Measurements from ENCODE around the gene PGLYRP3.
A peak's percentile ranks its signal among the peaks of the same experiment; 100 is the strongest.

Gene PGLYRP3

DNA sequence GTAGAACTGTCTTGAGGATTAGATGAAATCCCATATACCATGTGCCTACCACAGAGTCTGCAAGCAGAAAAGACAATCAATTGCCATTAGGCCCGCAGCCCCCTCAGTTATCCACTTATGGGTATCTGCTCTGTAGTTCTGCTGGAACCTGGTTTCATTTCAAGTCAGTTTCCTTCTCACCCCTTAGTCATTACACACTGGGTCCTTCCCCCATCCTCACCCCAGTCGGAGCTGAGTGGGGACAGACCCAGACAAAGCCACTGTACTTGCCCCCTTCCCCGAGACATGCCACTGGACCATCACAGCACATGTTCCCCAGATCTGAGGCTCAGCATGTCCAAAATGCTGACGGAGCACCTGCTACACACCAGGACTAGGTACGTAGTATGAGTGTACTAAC is 21.2 kb downstream of the PGLYRP3 start:
- TF ChIP-seq, protein P1, sequence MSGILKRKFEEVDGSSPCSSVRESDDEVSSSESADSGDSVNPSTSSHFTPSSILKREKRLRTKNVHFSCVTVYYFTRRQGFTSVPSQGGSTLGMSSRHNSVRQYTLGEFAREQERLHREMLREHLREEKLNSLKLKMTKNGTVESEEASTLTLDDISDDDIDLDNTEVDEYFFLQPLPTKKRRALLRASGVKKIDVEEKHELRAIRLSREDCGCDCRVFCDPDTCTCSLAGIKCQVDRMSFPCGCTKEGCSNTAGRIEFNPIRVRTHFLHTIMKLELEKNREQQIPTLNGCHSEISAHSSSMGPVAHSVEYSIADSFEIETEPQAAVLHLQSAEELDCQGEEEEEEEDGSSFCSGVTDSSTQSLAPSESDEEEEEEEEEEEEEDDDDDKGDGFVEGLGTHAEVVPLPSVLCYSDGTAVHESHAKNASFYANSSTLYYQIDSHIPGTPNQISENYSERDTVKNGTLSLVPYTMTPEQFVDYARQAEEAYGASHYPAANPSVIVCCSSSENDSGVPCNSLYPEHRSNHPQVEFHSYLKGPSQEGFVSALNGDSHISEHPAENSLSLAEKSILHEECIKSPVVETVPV (CRISPR knock-in tag; IDR thresholded peaks at IDR 0.05) = no peak
- no peak for TF ChIP-seq BACH2 (CRISPR knock-in tag; IDR thresholded peaks at IDR 0.05; ENCODE audit: borderline replicate concordance)
- TF ChIP-seq ZC3H10 (CRISPR knock-in tag; IDR thresholded peaks at IDR 0.05) = no peak
- TF ChIP-seq TCF4 (CRISPR knock-in tag; IDR thresholded peaks at IDR 0.05; ENCODE audit: borderline replicate concordance) = no peak
- no peak for TF ChIP-seq ZFP30 (CRISPR knock-in tag; IDR thresholded peaks at IDR 0.05)
- no peak for TF ChIP-seq GLIS3 (CRISPR knock-in tag; IDR thresholded peaks at IDR 0.05)
- TF ChIP-seq ZNF8 (CRISPR knock-in tag; IDR thresholded peaks at IDR 0.05) = no peak
- TF ChIP-seq SNAI2 (CRISPR knock-in tag; IDR thresholded peaks at IDR 0.05) = no peak
- no peak for TF ChIP-seq ZNF565 (CRISPR knock-in tag; conservative IDR thresholded peaks at IDR 0.05; ENCODE audit: low read depth)
- TF ChIP-seq PPARA (CRISPR knock-in tag; IDR thresholded peaks at IDR 0.05; ENCODE audit: borderline replicate concordance) = no peak
- no peak for TF ChIP-seq ARNTL (CRISPR knock-in tag; IDR thresholded peaks at IDR 0.05; ENCODE audit: borderline replicate concordance, low read depth)
- TF ChIP-seq ISL1 (CRISPR knock-in tag; IDR thresholded peaks at IDR 0.05) = no peak
- TF ChIP-seq TOX (CRISPR knock-in tag; IDR thresholded peaks at IDR 0.05; ENCODE audit: borderline replicate concordance) = no peak
- no peak for ATAC-seq

DNA sequence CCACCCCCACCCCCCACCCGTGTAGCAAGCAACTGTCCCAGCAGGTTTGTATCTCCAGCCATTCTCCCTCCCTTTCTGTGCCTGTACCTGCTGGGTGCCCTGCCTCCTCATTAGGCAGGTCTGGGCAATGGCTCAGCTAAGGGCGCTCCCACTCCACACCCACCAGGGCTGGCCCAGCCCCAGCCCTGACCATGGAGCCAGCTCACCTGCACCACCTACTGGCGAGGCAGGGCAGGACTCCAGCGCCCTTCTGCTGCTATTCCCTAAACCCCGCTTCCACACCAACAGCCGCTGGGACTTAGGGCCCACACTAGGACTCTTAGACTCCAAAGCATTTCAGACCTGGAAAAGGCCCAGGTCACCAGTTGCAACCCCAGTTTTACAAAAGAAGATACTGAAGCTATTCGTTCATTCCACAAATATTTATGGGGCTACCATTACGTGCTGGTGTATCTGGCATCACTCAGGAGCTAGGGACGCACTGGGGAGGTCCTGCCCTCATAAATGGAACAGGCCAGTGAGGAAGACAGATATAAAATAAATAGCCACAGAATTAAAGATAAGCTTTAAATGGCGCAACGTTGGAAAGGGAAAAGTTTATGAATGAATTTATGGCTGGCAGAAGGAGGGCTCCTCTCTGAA is 24.0 kb downstream of the PGLYRP3 start:
- no peak for TF ChIP-seq ZFP3 (CRISPR knock-in tag; IDR thresholded peaks at IDR 0.05)
- no peak for TF ChIP-seq ESRRG (CRISPR knock-in tag; IDR thresholded peaks at IDR 0.05)
- TF ChIP-seq ZNF8 (CRISPR knock-in tag; IDR thresholded peaks at IDR 0.05) = no peak
- TF ChIP-seq SNAI2 (CRISPR knock-in tag; IDR thresholded peaks at IDR 0.05) = no peak
- no peak for TF ChIP-seq PPARA (CRISPR knock-in tag; IDR thresholded peaks at IDR 0.05; ENCODE audit: borderline replicate concordance)
- TF ChIP-seq CSDC2 (CRISPR knock-in tag; IDR thresholded peaks at IDR 0.05) = no peak
- TF ChIP-seq ARNTL (CRISPR knock-in tag; IDR thresholded peaks at IDR 0.05; ENCODE audit: borderline replicate concordance, low read depth) = no peak
- TF ChIP-seq ZNF70 (CRISPR knock-in tag; IDR thresholded peaks at IDR 0.05) = no peak
- peak; percentile 86 for ATAC-seq

DNA sequence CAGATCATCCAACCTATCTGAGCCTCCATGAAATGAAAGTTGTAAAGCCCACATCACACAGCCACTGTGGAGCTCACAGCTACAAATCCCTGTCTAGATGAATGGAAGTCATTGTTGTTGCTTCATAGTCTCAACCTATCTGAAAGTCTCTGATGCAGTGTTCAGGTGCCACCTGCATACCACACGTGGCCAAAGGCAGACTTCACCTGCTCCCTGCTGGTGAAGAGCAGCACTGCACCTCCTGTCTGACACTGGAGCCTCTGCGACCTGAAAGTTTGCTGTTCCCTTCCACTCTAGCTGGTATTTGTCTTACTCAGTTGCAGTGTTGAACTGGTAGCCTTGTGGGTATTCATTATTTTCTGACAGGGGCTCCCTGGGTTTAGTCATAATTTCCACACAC is 34.9 kb downstream of the PGLYRP3 start:
- peak; percentile 55; the same call in 1 of the 3 replicates for ATAC-seq
- TF ChIP-seq ARNTL (CRISPR knock-in tag; IDR thresholded peaks at IDR 0.05; ENCODE audit: borderline replicate concordance, low read depth) (no peak), ZNF565 (CRISPR knock-in tag; conservative IDR thresholded peaks at IDR 0.05; ENCODE audit: low read depth) (no peak), TCF4 (CRISPR knock-in tag; IDR thresholded peaks at IDR 0.05; ENCODE audit: borderline replicate concordance) (no peak)
- TF ChIP-seq, protein P1 (CRISPR knock-in tag; IDR thresholded peaks at IDR 0.05) = no peak
- TF ChIP-seq, protein P2, sequence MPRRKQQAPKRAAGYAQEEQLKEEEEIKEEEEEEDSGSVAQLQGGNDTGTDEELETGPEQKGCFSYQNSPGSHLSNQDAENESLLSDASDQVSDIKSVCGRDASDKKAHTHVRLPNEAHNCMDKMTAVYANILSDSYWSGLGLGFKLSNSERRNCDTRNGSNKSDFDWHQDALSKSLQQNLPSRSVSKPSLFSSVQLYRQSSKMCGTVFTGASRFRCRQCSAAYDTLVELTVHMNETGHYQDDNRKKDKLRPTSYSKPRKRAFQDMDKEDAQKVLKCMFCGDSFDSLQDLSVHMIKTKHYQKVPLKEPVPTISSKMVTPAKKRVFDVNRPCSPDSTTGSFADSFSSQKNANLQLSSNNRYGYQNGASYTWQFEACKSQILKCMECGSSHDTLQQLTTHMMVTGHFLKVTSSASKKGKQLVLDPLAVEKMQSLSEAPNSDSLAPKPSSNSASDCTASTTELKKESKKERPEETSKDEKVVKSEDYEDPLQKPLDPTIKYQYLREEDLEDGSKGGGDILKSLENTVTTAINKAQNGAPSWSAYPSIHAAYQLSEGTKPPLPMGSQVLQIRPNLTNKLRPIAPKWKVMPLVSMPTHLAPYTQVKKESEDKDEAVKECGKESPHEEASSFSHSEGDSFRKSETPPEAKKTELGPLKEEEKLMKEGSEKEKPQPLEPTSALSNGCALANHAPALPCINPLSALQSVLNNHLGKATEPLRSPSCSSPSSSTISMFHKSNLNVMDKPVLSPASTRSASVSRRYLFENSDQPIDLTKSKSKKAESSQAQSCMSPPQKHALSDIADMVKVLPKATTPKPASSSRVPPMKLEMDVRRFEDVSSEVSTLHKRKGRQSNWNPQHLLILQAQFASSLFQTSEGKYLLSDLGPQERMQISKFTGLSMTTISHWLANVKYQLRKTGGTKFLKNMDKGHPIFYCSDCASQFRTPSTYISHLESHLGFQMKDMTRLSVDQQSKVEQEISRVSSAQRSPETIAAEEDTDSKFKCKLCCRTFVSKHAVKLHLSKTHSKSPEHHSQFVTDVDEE (CRISPR knock-in tag; IDR thresholded peaks at IDR 0.05) = no peak

DNA sequence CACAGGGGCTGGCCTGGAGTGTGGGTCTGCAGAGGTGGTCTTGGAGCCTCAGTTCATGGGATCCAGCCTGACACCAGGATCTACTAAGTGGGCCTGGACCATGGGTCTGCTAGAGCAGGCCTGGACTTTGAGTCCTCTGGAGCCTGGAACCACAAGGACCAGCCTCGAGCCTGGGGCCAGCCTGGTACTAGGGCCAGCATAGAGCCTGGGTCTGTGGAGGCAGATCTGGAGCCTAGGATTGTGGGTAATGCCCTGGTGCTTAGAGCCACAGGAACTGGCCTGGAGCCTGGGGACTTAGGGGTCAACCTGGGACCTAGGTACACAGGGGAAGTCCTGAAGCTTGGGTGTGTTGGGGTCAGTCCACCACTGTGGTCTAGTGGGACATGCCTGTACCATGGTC is 40.6 kb downstream of the PGLYRP3 start:
- ATAC-seq = no peak
- TF ChIP-seq, protein P3, sequence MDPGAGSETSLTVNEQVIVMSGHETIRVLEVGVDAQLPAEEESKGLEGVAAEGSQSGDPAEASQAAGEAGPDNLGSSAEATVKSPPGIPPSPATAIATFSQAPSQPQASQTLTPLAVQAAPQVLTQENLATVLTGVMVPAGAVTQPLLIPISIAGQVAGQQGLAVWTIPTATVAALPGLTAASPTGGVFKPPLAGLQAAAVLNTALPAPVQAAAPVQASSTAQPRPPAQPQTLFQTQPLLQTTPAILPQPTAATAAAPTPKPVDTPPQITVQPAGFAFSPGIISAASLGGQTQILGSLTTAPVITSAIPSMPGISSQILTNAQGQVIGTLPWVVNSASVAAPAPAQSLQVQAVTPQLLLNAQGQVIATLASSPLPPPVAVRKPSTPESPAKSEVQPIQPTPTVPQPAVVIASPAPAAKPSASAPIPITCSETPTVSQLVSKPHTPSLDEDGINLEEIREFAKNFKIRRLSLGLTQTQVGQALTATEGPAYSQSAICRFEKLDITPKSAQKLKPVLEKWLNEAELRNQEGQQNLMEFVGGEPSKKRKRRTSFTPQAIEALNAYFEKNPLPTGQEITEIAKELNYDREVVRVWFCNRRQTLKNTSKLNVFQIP (CRISPR knock-in tag; IDR thresholded peaks at IDR 0.05; ENCODE audit: borderline replicate concordance, low read depth) = no peak
- TF ChIP-seq ZFP3 (CRISPR knock-in tag; IDR thresholded peaks at IDR 0.05) (no peak), TCF4 (CRISPR knock-in tag; IDR thresholded peaks at IDR 0.05; ENCODE audit: borderline replicate concordance) (no peak), ZNF8 (CRISPR knock-in tag; IDR thresholded peaks at IDR 0.05) (no peak), GLIS3 (CRISPR knock-in tag; IDR thresholded peaks at IDR 0.05) (no peak), ZNF565 (CRISPR knock-in tag; conservative IDR thresholded peaks at IDR 0.05; ENCODE audit: low read depth) (no peak), ZFP30 (CRISPR knock-in tag; IDR thresholded peaks at IDR 0.05) (no peak), ESRRG (CRISPR knock-in tag; IDR thresholded peaks at IDR 0.05) (no peak), RARB (CRISPR knock-in tag; IDR thresholded peaks at IDR 0.05) (no peak)
- TF ChIP-seq, protein P4, sequence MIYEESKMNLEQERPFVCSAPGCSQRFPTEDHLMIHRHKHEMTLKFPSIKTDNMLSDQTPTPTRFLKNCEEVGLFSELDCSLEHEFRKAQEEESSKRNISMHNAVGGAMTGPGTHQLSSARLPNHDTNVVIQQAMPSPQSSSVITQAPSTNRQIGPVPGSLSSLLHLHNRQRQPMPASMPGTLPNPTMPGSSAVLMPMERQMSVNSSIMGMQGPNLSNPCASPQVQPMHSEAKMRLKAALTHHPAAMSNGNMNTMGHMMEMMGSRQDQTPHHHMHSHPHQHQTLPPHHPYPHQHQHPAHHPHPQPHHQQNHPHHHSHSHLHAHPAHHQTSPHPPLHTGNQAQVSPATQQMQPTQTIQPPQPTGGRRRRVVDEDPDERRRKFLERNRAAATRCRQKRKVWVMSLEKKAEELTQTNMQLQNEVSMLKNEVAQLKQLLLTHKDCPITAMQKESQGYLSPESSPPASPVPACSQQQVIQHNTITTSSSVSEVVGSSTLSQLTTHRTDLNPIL (CRISPR knock-in tag; IDR thresholded peaks at IDR 0.05; ENCODE audit: low read depth) = no peak
- TF ChIP-seq, protein P1 (CRISPR knock-in tag; IDR thresholded peaks at IDR 0.05) = no peak
- TF ChIP-seq, protein P5, sequence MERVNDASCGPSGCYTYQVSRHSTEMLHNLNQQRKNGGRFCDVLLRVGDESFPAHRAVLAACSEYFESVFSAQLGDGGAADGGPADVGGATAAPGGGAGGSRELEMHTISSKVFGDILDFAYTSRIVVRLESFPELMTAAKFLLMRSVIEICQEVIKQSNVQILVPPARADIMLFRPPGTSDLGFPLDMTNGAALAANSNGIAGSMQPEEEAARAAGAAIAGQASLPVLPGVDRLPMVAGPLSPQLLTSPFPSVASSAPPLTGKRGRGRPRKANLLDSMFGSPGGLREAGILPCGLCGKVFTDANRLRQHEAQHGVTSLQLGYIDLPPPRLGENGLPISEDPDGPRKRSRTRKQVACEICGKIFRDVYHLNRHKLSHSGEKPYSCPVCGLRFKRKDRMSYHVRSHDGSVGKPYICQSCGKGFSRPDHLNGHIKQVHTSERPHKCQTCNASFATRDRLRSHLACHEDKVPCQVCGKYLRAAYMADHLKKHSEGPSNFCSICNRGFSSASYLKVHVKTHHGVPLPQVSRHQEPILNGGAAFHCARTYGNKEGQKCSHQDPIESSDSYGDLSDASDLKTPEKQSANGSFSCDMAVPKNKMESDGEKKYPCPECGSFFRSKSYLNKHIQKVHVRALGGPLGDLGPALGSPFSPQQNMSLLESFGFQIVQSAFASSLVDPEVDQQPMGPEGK (CRISPR knock-in tag; IDR thresholded peaks at IDR 0.05; ENCODE audit: borderline replicate concordance) = no peak
